Measurements from ENCODE around the gene BCO1.

DNA sequence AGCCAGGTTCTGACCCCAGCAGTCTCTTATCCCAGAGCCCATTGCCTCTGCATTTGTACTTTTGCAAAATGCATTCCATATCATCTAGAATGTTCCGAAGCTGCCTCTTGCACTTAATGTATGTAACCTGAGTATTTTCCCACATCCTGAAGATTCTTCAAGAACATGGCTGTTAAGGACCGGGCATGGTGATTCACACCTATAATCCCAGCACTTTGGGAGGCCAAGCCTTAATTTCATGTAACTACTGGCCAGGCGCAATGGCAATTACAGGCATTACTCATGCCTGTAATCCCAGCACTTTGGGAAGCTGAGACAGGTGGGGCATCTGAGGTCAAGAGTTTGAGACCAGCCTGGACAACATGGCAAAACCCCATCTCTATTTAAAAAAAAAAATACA is 44.6 kb downstream of the BCO1 start:
- TF ChIP-seq POLR2AphosphoS5 (IDR thresholded peaks at IDR 0.05) (no peak), POLR2A (IDR thresholded peaks at IDR 0.05) (no peak)
- TF ChIP-seq, protein P1, sequence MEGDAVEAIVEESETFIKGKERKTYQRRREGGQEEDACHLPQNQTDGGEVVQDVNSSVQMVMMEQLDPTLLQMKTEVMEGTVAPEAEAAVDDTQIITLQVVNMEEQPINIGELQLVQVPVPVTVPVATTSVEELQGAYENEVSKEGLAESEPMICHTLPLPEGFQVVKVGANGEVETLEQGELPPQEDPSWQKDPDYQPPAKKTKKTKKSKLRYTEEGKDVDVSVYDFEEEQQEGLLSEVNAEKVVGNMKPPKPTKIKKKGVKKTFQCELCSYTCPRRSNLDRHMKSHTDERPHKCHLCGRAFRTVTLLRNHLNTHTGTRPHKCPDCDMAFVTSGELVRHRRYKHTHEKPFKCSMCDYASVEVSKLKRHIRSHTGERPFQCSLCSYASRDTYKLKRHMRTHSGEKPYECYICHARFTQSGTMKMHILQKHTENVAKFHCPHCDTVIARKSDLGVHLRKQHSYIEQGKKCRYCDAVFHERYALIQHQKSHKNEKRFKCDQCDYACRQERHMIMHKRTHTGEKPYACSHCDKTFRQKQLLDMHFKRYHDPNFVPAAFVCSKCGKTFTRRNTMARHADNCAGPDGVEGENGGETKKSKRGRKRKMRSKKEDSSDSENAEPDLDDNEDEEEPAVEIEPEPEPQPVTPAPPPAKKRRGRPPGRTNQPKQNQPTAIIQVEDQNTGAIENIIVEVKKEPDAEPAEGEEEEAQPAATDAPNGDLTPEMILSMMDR (IDR thresholded peaks at IDR 0.05), result no peak

Data from sigmoid colon (tissue), 4 donors.